Measurements from ENCODE around the gene DYNLT2.
"Not testable (repeated sequence)": the region's sequence is repeated elsewhere in the genome, so short reads cannot be mapped to it uniquely, and the experiment has no call there.

The DYNLT2 gene

DNA sequence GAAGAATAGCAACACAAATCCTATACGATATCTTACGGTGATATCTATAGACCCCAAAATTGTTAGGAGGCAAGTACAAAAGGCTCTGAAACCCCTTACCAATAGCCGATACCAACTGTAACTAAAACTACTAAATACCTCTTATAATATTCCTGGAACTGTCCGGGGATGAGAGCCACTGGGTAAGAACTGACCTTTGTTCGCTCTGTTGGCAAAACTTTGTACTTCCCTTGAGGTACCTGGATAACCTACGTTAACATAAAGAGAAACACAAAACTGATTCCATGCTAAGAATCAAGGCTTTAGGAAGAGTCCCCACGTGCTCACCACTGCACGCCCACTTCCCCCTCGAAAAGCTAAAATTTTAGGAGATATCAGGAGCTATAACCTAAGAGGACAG, 36.8 kb downstream of the DYNLT2 start:
- H3K27ac ChIP-seq (ENCODE audit: low read depth, low read length), result no peak overlapping the region
- no peaks in the 10 kb centered on the region for H3K27me3 ChIP-seq (ENCODE audit: insufficient read depth, low read length)
- H3K9ac ChIP-seq (ENCODE audit: low read depth, low read length), result no peak overlapping the region
- H3K4me3 ChIP-seq (ENCODE audit: low read length), result no peak overlapping the region
- peaks cover 94% of the 10 kb centered on the region for H3K36me3 ChIP-seq (ENCODE audit: insufficient read depth, low read length)
- 96% methylated on average over 9 of the region's 9 CpGs for WGBS
- no peaks in the 10 kb centered on the region for H3K4me1 ChIP-seq (ENCODE audit: insufficient read depth, low read length)
- no peaks in the 10 kb centered on the region for H3K9me3 ChIP-seq (ENCODE audit: insufficient read depth, low read depth, low read length)

DNA sequence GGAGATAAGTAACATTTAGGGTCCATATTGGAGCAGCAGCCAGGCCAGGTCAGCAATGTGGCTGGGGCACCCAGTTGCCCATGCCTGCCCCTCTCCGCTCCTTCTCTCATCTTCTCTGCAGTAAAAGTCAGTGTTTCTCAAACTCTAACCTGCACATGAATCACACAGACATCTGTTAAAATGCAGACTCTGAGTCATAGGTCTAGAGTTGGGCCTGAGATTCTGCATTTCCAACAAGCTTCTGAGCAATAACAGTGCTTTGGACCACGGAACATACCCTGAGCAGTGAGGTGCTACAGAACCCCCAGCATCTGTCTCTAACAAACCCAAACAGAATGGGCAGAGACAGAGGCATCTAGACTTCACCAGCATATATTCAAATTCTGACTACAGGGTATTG, 37.2 kb downstream of the DYNLT2 start:
- H3K27me3 ChIP-seq (ENCODE audit: insufficient read depth, low read length), result no peaks in the 10 kb centered on the region
- H3K9ac ChIP-seq (ENCODE audit: low read depth, low read length), result no peak overlapping the region
- H3K4me1 ChIP-seq (ENCODE audit: insufficient read depth, low read length), result no peaks in the 10 kb centered on the region
- no peak overlapping the region for H3K27ac ChIP-seq (ENCODE audit: low read depth, low read length)
- WGBS, result 92% methylated on average over 2 of the region's 2 CpGs
- H3K4me3 ChIP-seq (ENCODE audit: low read length), result no peak overlapping the region
- no peaks in the 10 kb centered on the region for H3K9me3 ChIP-seq (ENCODE audit: insufficient read depth, low read depth, low read length)
- H3K36me3 ChIP-seq (ENCODE audit: insufficient read depth, low read length), result peaks cover 94% of the 10 kb centered on the region

DNA sequence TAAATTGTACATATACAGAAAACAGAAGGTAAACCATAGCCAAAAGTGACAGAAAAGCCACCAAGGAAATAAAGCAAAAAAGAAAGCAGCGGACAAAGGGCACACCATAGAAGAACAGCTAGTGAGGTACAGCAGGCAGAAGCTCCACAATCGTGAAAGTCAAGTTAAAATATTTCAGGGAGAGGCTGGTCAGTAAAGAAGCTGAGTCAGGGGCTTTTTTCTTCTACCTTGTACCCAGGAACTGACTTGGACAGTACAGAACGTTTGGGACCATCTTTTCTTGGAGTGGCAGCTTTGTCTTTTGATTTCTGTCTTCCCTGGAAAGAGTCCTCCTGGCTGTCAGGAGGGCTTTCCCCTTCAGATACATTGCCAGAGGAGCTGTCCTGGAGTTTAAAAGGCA, 41.4 kb downstream of the DYNLT2 start:
- no peak overlapping the region for H3K27ac ChIP-seq (ENCODE audit: low read depth, low read length)
- H3K36me3 ChIP-seq (ENCODE audit: insufficient read depth, low read length), result peaks cover 97% of the 10 kb centered on the region
- no peaks in the 10 kb centered on the region for H3K27me3 ChIP-seq (ENCODE audit: insufficient read depth, low read length)
- H3K4me1 ChIP-seq (ENCODE audit: insufficient read depth, low read length), result no peaks in the 10 kb centered on the region
- H3K4me3 ChIP-seq (ENCODE audit: low read length), result no peak overlapping the region
- H3K9me3 ChIP-seq (ENCODE audit: insufficient read depth, low read depth, low read length), result no peaks in the 10 kb centered on the region
- no peak overlapping the region for H3K9ac ChIP-seq (ENCODE audit: low read depth, low read length)
- 90% methylated on average over 3 of the region's 3 CpGs for WGBS

DNA sequence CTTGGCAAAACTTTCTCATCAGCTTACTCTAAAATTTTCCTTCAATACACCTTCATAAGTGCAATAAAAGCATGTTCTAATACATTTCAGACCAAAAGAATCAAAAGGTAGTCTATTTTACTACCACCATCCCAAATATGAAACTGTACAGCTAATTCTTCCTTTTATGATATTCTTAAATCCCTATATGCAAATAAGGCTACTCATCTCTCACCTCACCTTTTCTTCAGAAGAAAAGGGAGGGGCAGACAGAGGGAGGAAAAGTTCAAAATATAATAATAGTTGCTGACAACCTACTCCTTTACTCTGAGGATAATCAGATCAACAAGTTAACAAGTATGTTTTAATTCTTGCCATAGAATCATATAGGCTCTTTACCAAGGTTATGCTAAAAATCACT, 42.1 kb downstream of the DYNLT2 start:
- Histone ChIP-seq H3K27me3 (ENCODE audit: insufficient read depth, low read length) (no peaks in the 10 kb centered on the region), H3K9ac (ENCODE audit: low read depth, low read length) (no peak overlapping the region), H3K27ac (ENCODE audit: low read depth, low read length) (no peak overlapping the region), H3K36me3 (ENCODE audit: insufficient read depth, low read length) (peaks cover 97% of the 10 kb centered on the region), H3K4me3 (ENCODE audit: low read length) (no peak overlapping the region), H3K4me1 (ENCODE audit: insufficient read depth, low read length) (no peaks in the 10 kb centered on the region), H3K9me3 (ENCODE audit: insufficient read depth, low read depth, low read length) (no peaks in the 10 kb centered on the region)

DNA sequence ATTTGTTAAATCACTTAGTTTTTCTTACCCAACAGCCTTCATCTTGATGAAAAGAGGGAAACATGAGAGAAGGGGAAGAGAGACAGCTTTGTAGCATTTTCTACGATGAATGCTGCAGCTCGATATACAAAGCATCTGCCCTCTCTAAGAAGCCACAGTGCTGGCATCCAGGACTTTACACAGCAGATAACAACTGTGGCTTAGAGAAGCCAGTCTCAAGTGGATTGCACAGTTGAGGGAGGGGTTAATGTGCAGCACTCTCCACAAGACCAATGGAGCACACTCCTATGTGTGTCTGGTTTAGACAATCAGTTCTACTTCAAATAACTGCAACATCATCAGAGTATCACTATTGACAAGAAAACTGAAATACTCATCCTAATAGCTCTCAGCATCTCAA, 43.6 kb downstream of the DYNLT2 start:
- Histone ChIP-seq H3K9ac (ENCODE audit: low read depth, low read length) (no peak overlapping the region), H3K4me1 (ENCODE audit: insufficient read depth, low read length) (peaks cover 4% of the 10 kb centered on the region; the same call in 1 of the 2 replicates), H3K36me3 (ENCODE audit: insufficient read depth, low read length) (peaks cover 96% of the 10 kb centered on the region), H3K9me3 (ENCODE audit: insufficient read depth, low read depth, low read length) (no peaks in the 10 kb centered on the region), H3K27ac (ENCODE audit: low read depth, low read length) (no peak overlapping the region), H3K4me3 (ENCODE audit: low read length) (no peak overlapping the region), H3K27me3 (ENCODE audit: insufficient read depth, low read length) (no peaks in the 10 kb centered on the region)
- WGBS, result 100% methylated on average over 2 of the region's 2 CpGs

DNA sequence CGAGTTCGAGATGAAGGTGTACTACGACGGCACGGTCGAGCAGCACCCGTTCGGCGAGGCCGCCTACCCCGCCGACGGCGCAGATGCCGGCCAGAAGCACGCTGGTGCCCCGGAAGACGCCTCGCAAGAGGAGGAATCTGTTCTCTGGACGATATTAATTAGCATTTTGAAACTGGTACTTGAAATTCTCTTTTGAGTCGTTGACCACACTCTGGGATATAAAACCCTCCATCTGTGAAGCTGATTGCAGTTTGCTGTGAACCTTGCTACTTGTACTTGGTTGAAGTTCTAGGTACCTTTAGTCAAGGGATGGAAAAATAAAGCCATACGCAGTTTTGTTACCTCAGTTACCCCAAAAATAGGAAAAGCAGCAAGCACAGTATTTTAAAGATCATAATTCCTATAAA, 48.5 kb downstream of the DYNLT2 start:
- Histone ChIP-seq H3K36me3 (ENCODE audit: insufficient read depth, low read length) (peaks cover 58% of the 10 kb centered on the region), H3K9ac (ENCODE audit: low read depth, low read length) (peak overlapping the region; percentile 97), H3K9me3 (ENCODE audit: insufficient read depth, low read depth, low read length) (no peaks in the 10 kb centered on the region), H3K4me3 (ENCODE audit: low read length) (peak overlapping the region; percentile 85), H3K27me3 (ENCODE audit: insufficient read depth, low read length) (no peaks in the 10 kb centered on the region), H3K27ac (ENCODE audit: low read depth, low read length) (peak overlapping the region; percentile 88), H3K4me1 (ENCODE audit: insufficient read depth, low read length) (peaks cover 16% of the 10 kb centered on the region; the same call in 1 of the 2 replicates)
- WGBS, result 4% methylated on average over 22 of the region's 22 CpGs

DNA sequence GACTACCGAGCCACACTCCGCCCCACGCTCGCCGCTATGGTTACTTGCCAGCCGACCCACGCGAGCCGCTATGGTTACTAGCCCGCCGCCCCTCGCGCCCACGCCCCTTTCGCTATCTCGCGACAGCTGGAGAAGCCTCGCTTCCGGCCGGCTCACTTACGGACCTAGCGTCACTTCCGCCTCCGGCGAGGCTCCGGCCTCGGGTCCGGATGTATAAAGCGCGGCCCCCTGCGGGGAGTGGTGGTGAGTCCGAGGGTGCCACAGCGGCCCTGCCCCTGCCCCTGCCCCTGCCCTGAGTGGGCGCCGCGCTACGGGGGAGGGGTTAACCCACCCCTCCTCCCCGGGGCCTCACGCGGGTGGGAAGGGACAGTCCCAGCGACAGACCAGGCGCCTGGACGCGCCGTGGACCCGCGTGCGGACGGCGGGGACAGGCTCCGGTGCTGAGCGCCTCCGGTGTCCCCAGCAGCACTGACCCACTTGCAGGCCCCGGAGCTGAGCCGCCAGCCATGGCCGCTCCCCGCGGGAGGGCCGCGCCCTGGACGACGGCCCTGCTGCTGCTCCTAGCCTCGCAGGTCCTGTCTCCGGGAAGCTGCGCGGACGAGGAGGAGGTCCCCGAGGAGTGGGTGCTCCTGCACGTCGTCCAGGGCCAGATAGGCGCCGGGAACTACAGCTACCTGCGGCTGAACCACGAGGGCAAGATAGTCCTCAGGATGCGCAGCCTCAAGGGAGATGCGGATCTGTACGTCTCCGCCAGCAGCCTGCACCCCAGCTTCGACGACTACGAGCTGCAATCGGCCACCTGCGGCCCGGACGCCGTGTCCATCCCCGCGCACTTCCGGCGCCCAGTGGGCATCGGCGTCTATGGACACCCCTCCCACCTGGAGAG, 49.2 kb downstream of the DYNLT2 start, which contains the start of the genes C6orf120 and WDR27:
Gene C6orf120 (plus strand): TSS at position 173 of the 886 bp plus-strand sequence. CDS start 334 bp downstream, at position 507.
Gene WDR27 (minus strand): TSS at position 76 of the 886 bp plus-strand sequence. CDS start 13,024 bp downstream, outside the sequence.
- under 1% methylated on average over 92 of the region's 92 CpGs for WGBS
- Histone ChIP-seq H3K9me3 (ENCODE audit: insufficient read depth, low read depth, low read length) (no peaks in the 10 kb centered on the region), H3K4me3 (ENCODE audit: low read length) (peak within 1 kb of the TSS; percentile 85), H3K27ac (ENCODE audit: low read depth, low read length) (peak within 1 kb of the TSS; percentile 88), H3K9ac (ENCODE audit: low read depth, low read length) (peak within 1 kb of the TSS; percentile 97), H3K27me3 (ENCODE audit: insufficient read depth, low read length) (no peaks in the 10 kb centered on the region), H3K36me3 (ENCODE audit: insufficient read depth, low read length) (peaks cover 53% of the 10 kb centered on the region), H3K4me1 (ENCODE audit: insufficient read depth, low read length) (peaks cover 16% of the 10 kb centered on the region; the same call in 1 of the 2 replicates)

DNA sequence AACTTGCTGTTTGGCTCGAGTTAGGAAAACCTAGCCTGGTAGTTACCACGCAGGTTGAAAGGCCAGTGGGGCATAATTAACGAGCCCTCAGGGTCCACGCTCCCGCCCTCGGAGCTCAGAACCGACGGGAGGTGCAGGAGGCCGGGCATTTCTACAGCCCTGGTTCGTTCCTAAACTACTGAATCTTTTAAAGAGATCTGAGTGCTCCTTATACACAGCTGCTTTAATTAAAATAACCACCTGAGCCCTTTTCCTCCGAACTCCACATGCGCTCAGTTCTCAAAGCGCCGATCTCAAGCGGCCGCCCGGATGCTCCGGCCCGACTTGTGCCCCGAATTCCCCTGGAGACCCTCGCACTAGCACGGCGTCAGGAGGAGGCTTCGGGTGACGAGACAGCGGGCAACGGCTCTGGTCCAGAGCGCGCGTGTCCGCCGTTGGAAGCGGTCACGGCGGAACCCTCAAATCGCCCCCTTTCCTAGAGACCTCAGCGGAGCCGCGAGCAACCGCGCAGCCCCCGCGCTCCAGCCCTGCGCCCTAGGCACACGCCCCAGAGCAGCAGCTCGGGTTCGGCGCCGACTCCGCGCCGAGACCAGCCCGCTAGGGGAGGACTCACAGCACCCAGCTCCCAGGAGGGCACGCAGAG, 49.9 kb downstream of the DYNLT2 start:
- Histone ChIP-seq H3K4me1 (ENCODE audit: insufficient read depth, low read length) (peaks cover 16% of the 10 kb centered on the region; the same call in 1 of the 2 replicates), H3K4me3 (ENCODE audit: low read length) (peak overlapping the region; percentile 85), H3K27ac (ENCODE audit: low read depth, low read length) (peak overlapping the region; percentile 69), H3K9ac (ENCODE audit: low read depth, low read length) (peak overlapping the region; percentile 97), H3K9me3 (ENCODE audit: insufficient read depth, low read depth, low read length) (no peaks in the 10 kb centered on the region), H3K36me3 (ENCODE audit: insufficient read depth, low read length) (peaks cover 45% of the 10 kb centered on the region), H3K27me3 (ENCODE audit: insufficient read depth, low read length) (no peaks in the 10 kb centered on the region)
- under 1% methylated on average over 54 of the region's 54 CpGs for WGBS

DNA sequence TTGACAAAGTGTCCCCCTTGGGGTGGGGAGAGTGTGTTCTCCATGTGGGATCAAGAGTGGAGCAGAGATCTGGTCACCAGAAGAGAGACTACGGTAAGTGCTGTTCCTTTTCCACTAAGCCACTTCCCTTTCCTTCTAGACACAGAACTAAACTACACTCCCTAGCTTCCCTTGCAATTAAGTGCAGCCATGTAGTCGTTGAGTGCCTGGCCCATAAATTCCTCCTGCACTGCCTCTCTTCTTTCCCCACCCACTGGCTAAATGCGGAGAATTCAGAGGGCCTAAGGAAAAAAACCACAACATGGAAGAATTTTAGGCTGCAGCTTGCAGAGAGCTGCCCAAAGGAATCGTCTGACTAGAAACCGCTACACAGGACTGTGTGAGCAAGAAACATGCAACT, 51.1 kb downstream of the DYNLT2 start:
- Histone ChIP-seq H3K9ac (ENCODE audit: low read depth, low read length) (no peak overlapping the region), H3K36me3 (ENCODE audit: insufficient read depth, low read length) (peaks cover 34% of the 10 kb centered on the region), H3K27me3 (ENCODE audit: insufficient read depth, low read length) (no peaks in the 10 kb centered on the region), H3K27ac (ENCODE audit: low read depth, low read length) (no peak overlapping the region), H3K4me1 (ENCODE audit: insufficient read depth, low read length) (peaks cover 16% of the 10 kb centered on the region; the same call in 1 of the 2 replicates), H3K4me3 (ENCODE audit: low read length) (peak overlapping the region; percentile 85), H3K9me3 (ENCODE audit: insufficient read depth, low read depth, low read length) (no peaks in the 10 kb centered on the region)
- WGBS, result 56% methylated on average over 5 of the region's 5 CpGs

DNA sequence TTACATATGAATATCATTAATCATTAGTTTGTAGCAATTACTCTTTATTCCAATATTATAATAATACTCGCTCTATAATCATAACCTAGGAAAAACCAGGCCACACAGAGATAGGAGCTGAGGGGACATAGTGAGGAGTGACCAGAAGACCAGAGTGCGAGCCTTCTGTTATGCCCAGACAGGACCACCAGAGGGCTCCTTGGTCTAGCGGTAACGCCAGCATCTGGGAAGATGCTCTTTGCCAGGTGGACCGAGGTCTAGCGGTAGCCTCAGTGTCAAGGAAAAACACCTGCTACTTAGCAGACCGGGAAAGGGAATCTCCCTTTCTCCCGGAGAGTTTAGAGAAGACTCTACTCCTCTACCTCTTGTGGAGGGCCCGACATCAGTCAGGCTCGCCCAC, 54.3 kb downstream of the DYNLT2 start:
- Histone ChIP-seq H3K4me1 (ENCODE audit: insufficient read depth, low read length) (peaks cover 12% of the 10 kb centered on the region; the same call in 1 of the 2 replicates), H3K36me3 (ENCODE audit: insufficient read depth, low read length) (peaks cover 22% of the 10 kb centered on the region)
- H3K4me3 ChIP-seq (ENCODE audit: low read length); H3K27ac ChIP-seq (ENCODE audit: low read depth, low read length); H3K27me3 ChIP-seq (ENCODE audit: insufficient read depth, low read length); H3K9ac ChIP-seq (ENCODE audit: low read depth, low read length); H3K9me3 ChIP-seq (ENCODE audit: insufficient read depth, low read depth, low read length): not testable (repeated sequence)
- 79% methylated on average over 9 of the region's 10 CpGs for WGBS

DNA sequence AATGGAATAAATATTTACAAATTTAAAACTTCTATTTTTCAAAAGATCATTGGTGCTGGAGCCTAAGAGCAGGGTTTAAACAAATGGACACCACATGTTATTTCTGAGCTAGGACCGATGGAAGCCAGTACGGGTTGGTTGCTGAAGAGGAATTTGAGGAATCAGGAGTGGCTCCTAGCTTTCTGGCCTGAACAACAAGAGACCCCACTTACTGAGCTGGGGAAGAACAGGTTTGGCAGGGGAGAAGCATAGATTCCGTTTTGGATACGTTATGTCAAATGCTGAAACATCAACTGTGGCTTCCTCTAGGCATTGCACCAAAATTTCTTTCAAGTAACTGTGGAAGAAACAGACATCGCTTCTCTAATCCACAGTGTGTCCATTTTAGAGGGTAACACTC, 56.2 kb downstream of the DYNLT2 start:
- 98% methylated on average over 5 of the region's 5 CpGs for WGBS

More for the DNA sequence above, 56.2 kb downstream of the DYNLT2 start:
- Histone ChIP-seq H3K9me3 (ENCODE audit: insufficient read depth, low read depth, low read length) (no peaks in the 10 kb centered on the region), H3K9ac (ENCODE audit: low read depth, low read length) (no peak overlapping the region), H3K36me3 (ENCODE audit: insufficient read depth, low read length) (peaks cover 29% of the 10 kb centered on the region), H3K27ac (ENCODE audit: low read depth, low read length) (no peak overlapping the region), H3K4me3 (ENCODE audit: low read length) (no peak overlapping the region), H3K27me3 (ENCODE audit: insufficient read depth, low read length) (no peaks in the 10 kb centered on the region), H3K4me1 (ENCODE audit: insufficient read depth, low read length) (0 out of 2 replicates have a peak, but pooled peaks cover 3% of the 10 kb centered on the region)
